ENCODE measurements around the gene KCNB1. TPM values are rescaled to one million over a fixed set of nuclear protein-coding genes. Genes with fewer than 3 reads are reported as not detected.

KCNB1 gene
- polyA plus RNA-seq, 2 donors = 0.33 to 0.49 TPM

DNA sequence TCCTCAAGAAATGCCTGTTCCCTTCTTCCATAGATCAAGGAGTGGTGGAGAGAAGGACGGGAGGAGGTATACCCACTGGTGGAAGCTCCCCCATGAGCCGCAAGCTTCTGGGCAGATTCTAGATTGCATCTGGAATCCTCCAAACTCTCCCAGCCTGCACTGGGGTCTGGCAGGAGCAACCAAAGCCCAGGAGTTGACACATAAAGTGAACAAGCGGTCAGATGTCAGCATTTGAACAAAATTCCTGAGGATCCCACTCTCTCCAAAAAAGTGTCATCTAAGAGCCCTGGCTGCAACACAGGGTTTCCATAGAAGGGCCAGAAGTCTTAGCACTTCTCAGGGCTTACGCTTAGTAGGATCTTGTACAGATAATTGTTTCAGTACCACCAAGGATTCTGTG is 88.2 kb downstream of the KCNB1 start:
- peaks cover 0 to 6% of the 10 kb centered on the region in 2 donors for H3K4me1 ChIP-seq (ENCODE audit: control insufficient read depth in 2 of 2, insufficient read depth in 2 of 2, low read length in 1 of 2)
- H3K36me3 ChIP-seq (ENCODE audit: control insufficient read depth in 2 of 2, insufficient read depth in 2 of 2, low read length in 1 of 2) = no peaks in the 10 kb centered on the region
- peak overlapping the region; percentile 40 to 68 for H3K27ac ChIP-seq (ENCODE audit: low read depth in 2 of 2, low read length in 1 of 2)
- no peaks in the 10 kb centered on the region for H3K9me3 ChIP-seq (ENCODE audit: control insufficient read depth in 2 of 2, insufficient read depth in 1 of 2, low read depth in 1 of 2, low read length in 1 of 2)
- WGBS, 2 donors = 70 to 74% methylated on average over 4 of the region's 4 CpGs
- no peak overlapping the region for H3K4me3 ChIP-seq (ENCODE audit: low read depth in 1 of 2, low read length in 2 of 2)
- no peaks in the 10 kb centered on the region for H3K27me3 ChIP-seq (ENCODE audit: control insufficient read depth in 1 of 2, insufficient read depth in 2 of 2, low read length in 2 of 2)

DNA sequence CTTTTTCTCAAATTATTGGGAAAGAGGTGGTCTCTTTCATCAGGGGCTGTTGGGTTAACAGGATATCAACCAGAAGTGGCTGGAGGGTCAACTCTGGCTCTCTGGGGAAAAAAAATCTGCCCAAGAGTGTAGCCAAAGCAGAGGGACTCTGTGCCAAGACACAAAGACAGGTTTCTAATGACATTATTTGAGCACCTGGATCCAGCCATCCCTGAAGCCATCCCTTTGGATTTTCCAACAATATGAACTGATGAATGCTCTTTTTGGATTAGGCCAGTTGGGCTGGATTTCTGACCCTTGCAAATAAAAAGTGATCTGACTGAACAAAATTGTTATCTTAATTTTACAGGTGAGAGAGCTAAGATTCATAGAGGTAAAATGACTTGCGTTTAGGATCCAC is 88.7 kb downstream of the KCNB1 start:
- H3K27me3 ChIP-seq (ENCODE audit: control insufficient read depth in 1 of 2, insufficient read depth in 2 of 2, low read length in 2 of 2) = no peaks in the 10 kb centered on the region
- 76 to 79% methylated on average over 1 of the region's 1 CpG for WGBS, 2 donors

DNA sequence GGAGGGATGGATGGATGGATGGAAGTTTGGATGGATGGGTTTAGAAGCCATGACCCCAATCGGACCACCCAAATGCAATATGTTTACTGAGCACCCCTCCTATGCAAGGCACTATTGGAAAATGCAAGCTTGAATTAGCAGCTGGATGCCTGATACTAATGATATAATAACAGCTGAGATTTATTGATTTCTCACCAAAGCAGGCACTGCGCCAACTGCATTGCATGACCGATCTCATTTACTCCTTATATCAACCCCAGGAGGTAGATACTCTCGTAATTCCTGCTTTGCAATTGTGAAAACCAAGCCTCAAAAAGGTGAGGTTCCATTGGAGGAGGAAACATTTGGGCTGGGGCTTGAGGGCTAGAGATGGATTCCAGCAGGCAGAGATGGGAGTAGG is 89.7 kb downstream of the KCNB1 start:
- no peaks in the 10 kb centered on the region for H3K9me3 ChIP-seq (ENCODE audit: control insufficient read depth in 2 of 2, insufficient read depth in 1 of 2, low read depth in 1 of 2, low read length in 1 of 2)
- no peak overlapping the region for H3K4me3 ChIP-seq (ENCODE audit: low read depth in 1 of 2, low read length in 2 of 2)
- H3K36me3 ChIP-seq (ENCODE audit: control insufficient read depth in 2 of 2, insufficient read depth in 2 of 2, low read length in 1 of 2) = no peaks in the 10 kb centered on the region
- WGBS, 2 donors = 63 to 64% methylated on average over 4 of the region's 4 CpGs
- H3K4me1 ChIP-seq (ENCODE audit: control insufficient read depth in 2 of 2, insufficient read depth in 2 of 2, low read length in 1 of 2) = peaks cover 0 to 4% of the 10 kb centered on the region in 2 donors
- H3K27me3 ChIP-seq (ENCODE audit: control insufficient read depth in 1 of 2, insufficient read depth in 2 of 2, low read length in 2 of 2) = no peaks in the 10 kb centered on the region
- no peak overlapping the region for H3K27ac ChIP-seq (ENCODE audit: low read depth in 2 of 2, low read length in 1 of 2)

More for the DNA sequence above, 88.7 kb downstream of the KCNB1 start:
- H3K27ac ChIP-seq (ENCODE audit: low read depth in 2 of 2, low read length in 1 of 2) = peak overlapping the region in 1 of 2 donors; percentile 5
- H3K36me3 ChIP-seq (ENCODE audit: control insufficient read depth in 2 of 2, insufficient read depth in 2 of 2, low read length in 1 of 2) = no peaks in the 10 kb centered on the region
- no peak overlapping the region for H3K4me3 ChIP-seq (ENCODE audit: low read depth in 1 of 2, low read length in 2 of 2)
- peaks cover 0 to 6% of the 10 kb centered on the region in 2 donors for H3K4me1 ChIP-seq (ENCODE audit: control insufficient read depth in 2 of 2, insufficient read depth in 2 of 2, low read length in 1 of 2)
- H3K9me3 ChIP-seq (ENCODE audit: control insufficient read depth in 2 of 2, insufficient read depth in 1 of 2, low read depth in 1 of 2, low read length in 1 of 2) = no peaks in the 10 kb centered on the region

DNA sequence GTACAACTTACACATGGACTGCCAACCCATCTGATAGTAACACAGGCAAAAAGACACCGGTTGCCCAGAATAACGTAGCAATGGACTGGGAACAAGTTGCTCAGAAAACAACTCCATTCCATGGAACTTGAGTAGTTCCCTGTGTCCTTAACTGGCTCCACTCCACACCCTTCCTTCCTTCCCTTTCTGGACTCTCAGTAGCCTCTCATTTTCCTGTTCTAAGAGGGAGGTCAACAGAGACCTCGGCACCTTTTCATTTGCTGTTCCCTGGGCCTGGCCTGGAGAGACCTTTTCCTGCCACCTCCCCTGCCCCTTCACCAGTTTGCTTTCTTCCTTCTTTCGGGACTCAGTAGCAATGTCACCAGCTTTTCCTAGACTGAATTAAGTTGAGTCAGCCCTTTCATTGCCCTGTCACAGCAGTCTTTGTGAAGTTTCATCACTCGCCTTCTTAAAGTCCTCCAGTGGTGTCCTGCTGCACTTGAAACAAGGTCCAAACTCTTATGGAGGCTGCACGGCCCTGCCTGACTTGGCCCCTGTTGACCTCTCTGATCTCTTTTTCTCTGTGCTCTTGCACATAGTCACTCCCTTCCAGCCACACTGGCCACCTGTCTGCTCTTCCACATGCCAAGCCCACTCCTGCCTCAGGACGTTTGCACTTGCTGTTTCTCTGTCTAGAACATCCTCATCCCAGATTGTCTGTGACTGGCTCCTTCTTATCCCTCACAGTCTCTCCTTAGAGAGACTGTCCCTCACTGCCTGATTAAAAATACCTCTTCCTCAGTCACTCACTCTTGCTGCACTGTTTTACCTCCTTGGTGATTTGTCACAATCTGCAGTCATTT is 90.8 kb downstream of the KCNB1 start:
- H3K36me3 ChIP-seq (ENCODE audit: control insufficient read depth in 2 of 2, insufficient read depth in 2 of 2, low read length in 1 of 2) = no peaks in the 10 kb centered on the region
- WGBS, 2 donors = 70 to 71% methylated on average over 7 of the region's 7 CpGs
- peak overlapping the region in 1 of 2 donors; percentile 28 for H3K27ac ChIP-seq (ENCODE audit: low read depth in 2 of 2, low read length in 1 of 2)
- H3K9me3 ChIP-seq (ENCODE audit: control insufficient read depth in 2 of 2, insufficient read depth in 1 of 2, low read depth in 1 of 2, low read length in 1 of 2) = no peaks in the 10 kb centered on the region
- peaks cover 0 to 3% of the 10 kb centered on the region in 2 donors for H3K4me1 ChIP-seq (ENCODE audit: control insufficient read depth in 2 of 2, insufficient read depth in 2 of 2, low read length in 1 of 2)
- H3K4me3 ChIP-seq (ENCODE audit: low read depth in 1 of 2, low read length in 2 of 2) = no peak overlapping the region
- no peaks in the 10 kb centered on the region for H3K27me3 ChIP-seq (ENCODE audit: control insufficient read depth in 1 of 2, insufficient read depth in 2 of 2, low read length in 2 of 2)

DNA sequence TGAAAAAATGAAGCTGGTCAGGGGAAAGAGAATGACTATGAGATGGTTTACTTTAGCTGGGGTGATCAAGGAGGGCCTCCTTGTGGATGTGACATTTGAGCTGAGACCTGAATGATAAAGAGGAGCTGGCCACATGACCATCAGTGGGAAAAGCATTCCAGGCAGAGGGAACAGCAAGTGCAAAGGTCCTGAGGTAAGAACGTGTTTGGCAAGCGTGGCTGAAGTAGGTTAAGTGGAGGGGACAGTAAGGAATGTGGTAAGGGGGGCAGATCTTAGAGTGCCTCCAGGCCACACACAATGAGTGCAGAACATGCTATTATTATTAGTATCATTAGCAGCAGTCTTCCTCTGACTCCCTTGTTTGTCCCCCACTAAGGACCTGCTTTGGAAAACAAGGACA is 92.6 kb downstream of the KCNB1 start:
- WGBS, 2 donors = 82 to 86% methylated on average over 2 of the region's 2 CpGs
- Histone ChIP-seq H3K4me1 (ENCODE audit: control insufficient read depth in 2 of 2, insufficient read depth in 2 of 2, low read length in 1 of 2) (peaks cover 0 to 3% of the 10 kb centered on the region in 2 donors), H3K4me3 (ENCODE audit: low read depth in 1 of 2, low read length in 2 of 2) (no peak overlapping the region), H3K27me3 (ENCODE audit: control insufficient read depth in 1 of 2, insufficient read depth in 2 of 2, low read length in 2 of 2) (no peaks in the 10 kb centered on the region), H3K9me3 (ENCODE audit: control insufficient read depth in 2 of 2, insufficient read depth in 1 of 2, low read depth in 1 of 2, low read length in 1 of 2) (no peaks in the 10 kb centered on the region), H3K27ac (ENCODE audit: low read depth in 2 of 2, low read length in 1 of 2) (no peak overlapping the region), H3K36me3 (ENCODE audit: control insufficient read depth in 2 of 2, insufficient read depth in 2 of 2, low read length in 1 of 2) (no peaks in the 10 kb centered on the region)

DNA sequence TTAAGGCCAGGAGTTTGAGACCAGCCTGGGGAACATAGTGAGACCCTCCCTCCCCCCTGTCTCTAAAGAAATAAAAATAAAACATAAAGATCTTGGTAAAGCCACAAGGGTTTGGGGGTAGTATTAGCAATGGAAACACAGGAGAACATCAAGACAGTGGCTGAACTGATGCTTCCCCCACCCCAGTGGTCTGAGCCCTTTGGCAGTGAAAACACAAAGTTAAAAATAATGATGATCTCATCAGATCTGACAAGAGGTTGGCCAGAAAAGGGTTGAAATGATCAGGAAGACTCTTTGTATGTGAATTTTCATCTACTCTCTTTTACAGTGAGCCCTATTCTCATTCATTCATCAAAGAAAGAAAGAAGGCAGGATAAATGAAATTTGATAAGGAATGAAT is 93.7 kb downstream of the KCNB1 start:
- no peak overlapping the region for H3K27ac ChIP-seq (ENCODE audit: low read depth in 2 of 2, low read length in 1 of 2)
- peaks cover 0 to 3% of the 10 kb centered on the region in 2 donors for H3K4me1 ChIP-seq (ENCODE audit: control insufficient read depth in 2 of 2, insufficient read depth in 2 of 2, low read length in 1 of 2)
- H3K4me3 ChIP-seq (ENCODE audit: low read depth in 1 of 2, low read length in 2 of 2) = no peak overlapping the region
- H3K9me3 ChIP-seq (ENCODE audit: control insufficient read depth in 2 of 2, insufficient read depth in 1 of 2, low read depth in 1 of 2, low read length in 1 of 2) = no peaks in the 10 kb centered on the region
- no peaks in the 10 kb centered on the region for H3K27me3 ChIP-seq (ENCODE audit: control insufficient read depth in 1 of 2, insufficient read depth in 2 of 2, low read length in 2 of 2)
- no peaks in the 10 kb centered on the region for H3K36me3 ChIP-seq (ENCODE audit: control insufficient read depth in 2 of 2, insufficient read depth in 2 of 2, low read length in 1 of 2)

DNA sequence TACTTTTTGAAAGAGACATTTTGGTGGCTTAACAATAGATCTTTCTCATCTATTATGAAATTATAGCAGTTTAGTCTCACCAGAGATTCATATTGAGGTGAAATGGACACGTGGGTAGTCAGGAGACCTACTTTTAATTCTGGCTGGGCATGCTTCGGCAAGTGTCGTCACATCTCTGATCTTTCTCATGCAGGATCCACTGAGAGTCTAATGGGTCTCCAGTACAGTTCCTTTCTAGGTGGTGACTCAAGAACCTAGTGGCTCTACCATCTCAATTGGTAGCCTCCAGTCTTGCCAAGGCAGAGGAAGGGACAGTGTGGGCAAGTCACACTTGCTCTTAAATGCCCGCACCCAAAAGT is 94.9 kb downstream of the KCNB1 start:
- Histone ChIP-seq H3K36me3 (ENCODE audit: control insufficient read depth in 2 of 2, insufficient read depth in 2 of 2, low read length in 1 of 2) (no peaks in the 10 kb centered on the region), H3K4me1 (ENCODE audit: control insufficient read depth in 2 of 2, insufficient read depth in 2 of 2, low read length in 1 of 2) (peaks cover 0 to 3% of the 10 kb centered on the region in 2 donors), H3K27me3 (ENCODE audit: control insufficient read depth in 1 of 2, insufficient read depth in 2 of 2, low read length in 2 of 2) (no peaks in the 10 kb centered on the region), H3K4me3 (ENCODE audit: low read depth in 1 of 2, low read length in 2 of 2) (no peak overlapping the region), H3K27ac (ENCODE audit: low read depth in 2 of 2, low read length in 1 of 2) (peak overlapping the region in 1 of 2 donors; percentile 18), H3K9me3 (ENCODE audit: control insufficient read depth in 2 of 2, insufficient read depth in 1 of 2, low read depth in 1 of 2, low read length in 1 of 2) (no peaks in the 10 kb centered on the region)
- WGBS, 2 donors = 73 to 84% methylated on average over 4 of the region's 4 CpGs

DNA sequence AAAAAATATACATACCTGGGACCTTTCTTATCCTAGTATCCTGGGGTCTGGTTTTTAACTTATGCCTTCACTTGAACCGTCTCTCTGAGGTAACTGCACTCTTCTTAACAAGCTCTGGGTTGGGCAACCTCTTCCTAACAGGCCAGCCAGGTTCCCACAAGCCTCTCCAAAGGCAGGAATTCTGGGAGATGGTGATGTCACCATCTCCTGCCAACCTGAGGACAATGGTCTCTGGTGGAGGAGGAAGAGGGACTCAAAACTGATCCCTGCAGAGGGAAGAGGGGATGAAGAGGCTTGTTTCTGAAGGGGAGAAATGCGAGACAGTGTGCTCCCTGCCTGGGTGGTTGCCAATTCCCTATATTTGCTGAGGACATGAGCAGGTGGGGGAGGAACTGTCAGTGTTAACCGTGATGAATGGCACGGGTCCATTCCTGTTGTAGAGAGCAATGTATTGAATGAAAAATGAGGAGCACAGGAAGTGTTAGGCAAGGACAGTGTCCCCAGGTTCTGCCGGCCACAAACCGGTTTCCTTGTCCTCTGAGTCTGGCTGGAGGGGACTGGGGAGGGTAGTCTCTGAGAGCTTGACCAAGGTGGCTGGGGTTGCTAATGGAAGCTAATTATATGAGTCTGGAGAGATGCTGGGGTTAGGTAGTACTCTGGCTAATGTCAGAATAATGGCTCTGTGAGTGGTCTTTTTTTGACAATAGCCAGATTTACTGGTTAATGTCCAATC is 95.5 kb downstream of the KCNB1 start:
- no peak overlapping the region for H3K4me3 ChIP-seq (ENCODE audit: low read depth in 1 of 2, low read length in 2 of 2)
- H3K27me3 ChIP-seq (ENCODE audit: control insufficient read depth in 1 of 2, insufficient read depth in 2 of 2, low read length in 2 of 2) = no peaks in the 10 kb centered on the region
- H3K27ac ChIP-seq (ENCODE audit: low read depth in 2 of 2, low read length in 1 of 2) = peak overlapping the region in 1 of 2 donors; percentile 59
- 30 to 37% methylated on average over 6 of the region's 6 CpGs for WGBS, 2 donors
- H3K36me3 ChIP-seq (ENCODE audit: control insufficient read depth in 2 of 2, insufficient read depth in 2 of 2, low read length in 1 of 2) = no peaks in the 10 kb centered on the region
- H3K4me1 ChIP-seq (ENCODE audit: control insufficient read depth in 2 of 2, insufficient read depth in 2 of 2, low read length in 1 of 2) = peaks cover 0 to 3% of the 10 kb centered on the region in 2 donors
- no peaks in the 10 kb centered on the region for H3K9me3 ChIP-seq (ENCODE audit: control insufficient read depth in 2 of 2, insufficient read depth in 1 of 2, low read depth in 1 of 2, low read length in 1 of 2)

DNA sequence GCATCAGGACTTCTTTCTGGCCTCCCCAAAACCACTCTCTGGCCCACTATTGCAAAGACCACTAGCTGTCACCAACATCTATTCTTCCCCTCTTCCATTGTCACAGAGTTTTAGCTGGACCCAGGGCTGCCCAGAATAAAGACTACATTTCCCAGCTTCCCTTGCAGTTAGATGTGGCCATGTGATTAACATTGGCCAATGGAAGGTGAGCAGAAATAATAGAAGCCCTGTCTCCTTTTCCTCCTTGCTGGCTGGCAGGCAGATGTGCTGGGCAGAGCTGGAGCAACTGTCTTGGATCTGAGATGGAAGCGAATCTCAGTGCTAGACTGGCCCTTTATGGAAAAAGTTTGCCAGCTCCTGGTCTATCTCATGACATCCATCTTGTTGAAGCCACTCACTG is 97.0 kb downstream of the KCNB1 start:
- no peaks in the 10 kb centered on the region for H3K27me3 ChIP-seq (ENCODE audit: control insufficient read depth in 1 of 2, insufficient read depth in 2 of 2, low read length in 2 of 2)
- no peaks in the 10 kb centered on the region for H3K9me3 ChIP-seq (ENCODE audit: control insufficient read depth in 2 of 2, insufficient read depth in 1 of 2, low read depth in 1 of 2, low read length in 1 of 2)
- no peaks in the 10 kb centered on the region for H3K36me3 ChIP-seq (ENCODE audit: control insufficient read depth in 2 of 2, insufficient read depth in 2 of 2, low read length in 1 of 2)
- 82% methylated on average over 1 of the region's 1 CpG for WGBS, 2 donors
- no peak overlapping the region for H3K4me3 ChIP-seq (ENCODE audit: low read depth in 1 of 2, low read length in 2 of 2)
- H3K27ac ChIP-seq (ENCODE audit: low read depth in 2 of 2, low read length in 1 of 2) = peak overlapping the region in 1 of 2 donors; percentile 26
- peaks cover 0 to 3% of the 10 kb centered on the region in 2 donors for H3K4me1 ChIP-seq (ENCODE audit: control insufficient read depth in 2 of 2, insufficient read depth in 2 of 2, low read length in 1 of 2)
